K562 treated with DMSO at 1 percent for 4 hours (cell line): ENCODE results near the gene NTF3. TPM values are rescaled to one million over a fixed set of nuclear protein-coding genes. Genes with fewer than 3 reads are reported as not detected.

Source experiments
- total RNA-seq: library from RNA; unstranded; fragments of 300-600 nt; gene quantifications from 2 replicates; pipeline ENCODE4 v1.2.3, GENCODE V29; 2022; ENCODE audit not compliant: insufficient read depth

Gene NTF3
- not detected in 2 replicates for total RNA-seq

GRCh38 chr12:5432011-5432400 is at the start of gene NTF3:
TSS of gene NTF3 (plus strand) at chr12:5432108. CDS start at chr12:5432325, 217 bp downstream.

